Measurements from ENCODE around the gene ASCL5. TPM values are rescaled to one million over a fixed set of nuclear protein-coding genes. Genes with fewer than 3 reads are reported as not detected.

The ASCL5 gene
- total RNA-seq, 1 experiment from 2014 or later, result 0.15 TPM

DNA sequence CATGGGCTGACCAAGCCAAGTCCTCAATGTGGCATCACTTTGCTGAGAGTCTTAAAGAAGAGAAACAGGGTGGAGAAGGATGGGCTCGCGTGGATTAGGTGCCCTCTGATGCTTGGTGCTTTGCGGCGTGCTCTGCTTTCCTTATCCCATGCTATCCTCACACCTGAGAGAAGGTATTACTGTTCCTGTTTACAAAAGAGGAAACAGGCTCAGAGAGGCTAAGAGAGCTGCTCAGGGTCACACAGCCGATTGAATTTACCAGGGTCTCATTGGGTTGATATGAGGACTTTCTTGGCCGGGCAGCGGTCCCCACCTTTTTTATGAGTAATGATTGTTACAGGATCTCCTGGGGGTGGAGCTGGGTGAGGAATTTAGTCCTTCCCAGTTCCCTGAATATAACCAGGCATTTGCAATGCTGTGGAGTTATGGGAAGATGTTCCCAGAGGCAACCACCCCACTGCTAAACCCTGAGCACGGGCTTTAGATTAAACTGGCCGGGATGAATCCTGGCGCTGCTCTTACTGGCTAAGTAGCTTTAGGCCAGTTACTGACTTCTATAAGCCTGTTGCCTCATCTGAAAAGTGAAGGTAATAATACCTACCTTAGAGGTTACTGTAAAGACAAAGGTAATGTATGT is 4.5 kb downstream of the ASCL5 start:
- Histone ChIP-seq H3K4me1 (ENCODE audit: insufficient read depth, low read length) (no peaks in the 10 kb centered on the region), H3K27ac (ENCODE audit: insufficient read length, low read depth, low read length) (no peak overlapping the region), H2BK20ac (ENCODE audit: low read depth, low read length, poor library complexity, severe bottlenecking) (no peak overlapping the region), H3K4me2 (ENCODE audit: insufficient read depth, insufficient read length, low read length) (no peak overlapping the region), H3T11ph (ENCODE audit: low read length) (no peak overlapping the region), H2BK12ac (ENCODE audit: insufficient read length, low read depth, low read length) (no peak overlapping the region), H4K91ac (ENCODE audit: insufficient read length, low read depth, low read length) (no peak overlapping the region), H4K5ac (ENCODE audit: insufficient read length, low read depth, low read length) (no peak overlapping the region), H4K20me1 (ENCODE audit: control insufficient read depth, insufficient read depth, insufficient read length) (peaks cover 2% of the 10 kb centered on the region), H4K8ac (replicated peaks; ENCODE audit: insufficient read length, low read depth, low read length) (no peak overlapping the region), H2AFZ (ENCODE audit: low read length) (no peak overlapping the region), H2BK5ac (ENCODE audit: insufficient read length, low read length) (no peak overlapping the region), H3K27me3 (ENCODE audit: insufficient read depth, low read length) (no peaks in the 10 kb centered on the region), H3K9ac (ENCODE audit: extremely low read depth, insufficient read length, low read length) (no peak overlapping the region), H2BK120ac (ENCODE audit: low read depth, low read length, poor library complexity, severe bottlenecking) (no peak overlapping the region), H3K23me2 (ENCODE audit: insufficient read length, low read depth, low read length, poor library complexity, severe bottlenecking) (no peaks in the 10 kb centered on the region), H2AK5ac (ENCODE audit: insufficient read length, low read length) (no peak overlapping the region), H2BK15ac (ENCODE audit: low read depth, low read length) (no peak overlapping the region), H3K23ac (ENCODE audit: insufficient read length, low read depth, low read length) (no peak overlapping the region), H3K18ac (ENCODE audit: insufficient read length, low read depth, low read length) (no peak overlapping the region), H3K79me2 (ENCODE audit: insufficient read depth, low read length) (no peaks in the 10 kb centered on the region), H3K79me1 (ENCODE audit: insufficient read depth, low read depth, low read length, poor library complexity, severe bottlenecking) (no peaks in the 10 kb centered on the region), H3K56ac (ENCODE audit: insufficient read length, low read depth, low read length) (no peak overlapping the region), H3K4ac (ENCODE audit: low read depth, low read length) (no peak overlapping the region), H3K9me3 (ENCODE audit: control insufficient read depth, low read depth, low read length) (no peaks in the 10 kb centered on the region), H3K14ac (ENCODE audit: insufficient read depth, low read length) (no peak overlapping the region)
- peaks cover 15 to 21% of the 10 kb centered on the region in 2 experiments for H3K4me1 Mint-ChIP-seq
- WGBS (ENCODE audit: extremely low coverage, insufficient read length, low lambda C conversion rate), result no CpG with 5 or more reads among the region's 10 CpGs
- H3K27ac Mint-ChIP-seq, result no peak overlapping the region
- DNase-seq, result no peak
- H3K36me3 Mint-ChIP-seq (ENCODE audit: insufficient read depth in 1 of 3, low read depth in 3 of 3), result no peaks in the 10 kb centered on the region
- H3K27me3 Mint-ChIP-seq (ENCODE audit: low read depth), result peaks cover 42% of the 10 kb centered on the region
- H3K4me3 Mint-ChIP-seq, result no peak overlapping the region
- no peaks in the 10 kb centered on the region for H3K9me3 Mint-ChIP-seq
- TF ChIP-seq, protein P1, sequence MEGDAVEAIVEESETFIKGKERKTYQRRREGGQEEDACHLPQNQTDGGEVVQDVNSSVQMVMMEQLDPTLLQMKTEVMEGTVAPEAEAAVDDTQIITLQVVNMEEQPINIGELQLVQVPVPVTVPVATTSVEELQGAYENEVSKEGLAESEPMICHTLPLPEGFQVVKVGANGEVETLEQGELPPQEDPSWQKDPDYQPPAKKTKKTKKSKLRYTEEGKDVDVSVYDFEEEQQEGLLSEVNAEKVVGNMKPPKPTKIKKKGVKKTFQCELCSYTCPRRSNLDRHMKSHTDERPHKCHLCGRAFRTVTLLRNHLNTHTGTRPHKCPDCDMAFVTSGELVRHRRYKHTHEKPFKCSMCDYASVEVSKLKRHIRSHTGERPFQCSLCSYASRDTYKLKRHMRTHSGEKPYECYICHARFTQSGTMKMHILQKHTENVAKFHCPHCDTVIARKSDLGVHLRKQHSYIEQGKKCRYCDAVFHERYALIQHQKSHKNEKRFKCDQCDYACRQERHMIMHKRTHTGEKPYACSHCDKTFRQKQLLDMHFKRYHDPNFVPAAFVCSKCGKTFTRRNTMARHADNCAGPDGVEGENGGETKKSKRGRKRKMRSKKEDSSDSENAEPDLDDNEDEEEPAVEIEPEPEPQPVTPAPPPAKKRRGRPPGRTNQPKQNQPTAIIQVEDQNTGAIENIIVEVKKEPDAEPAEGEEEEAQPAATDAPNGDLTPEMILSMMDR (conservative IDR thresholded peaks at IDR 0.05), result no peak
